ENCODE data around the gene TOB1.
"Not testable (repeated sequence)": the region's sequence is repeated elsewhere in the genome, so short reads cannot be mapped to it uniquely, and the experiment has no call there.

Gene TOB1

DNA sequence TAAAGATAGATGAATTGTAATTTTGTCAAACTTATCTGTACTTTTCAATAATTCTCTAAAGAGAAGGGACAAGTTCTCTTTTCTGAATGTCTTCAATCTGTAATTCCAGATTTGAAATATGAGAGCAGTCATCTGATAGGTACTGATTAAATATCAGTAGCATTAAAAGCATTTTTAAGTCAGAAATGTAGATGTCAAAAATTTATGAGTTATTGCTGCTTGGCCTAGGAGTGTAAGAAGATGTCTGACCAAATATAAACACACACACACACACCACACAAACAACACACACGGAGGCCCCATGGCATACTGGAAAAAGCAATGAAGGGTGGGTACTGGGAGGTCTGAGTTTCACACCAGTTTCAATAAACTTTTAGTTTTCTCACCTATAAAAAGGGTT is 2.4 kb upstream of the TOB1 start:
- DNase-seq = no peak

DNA sequence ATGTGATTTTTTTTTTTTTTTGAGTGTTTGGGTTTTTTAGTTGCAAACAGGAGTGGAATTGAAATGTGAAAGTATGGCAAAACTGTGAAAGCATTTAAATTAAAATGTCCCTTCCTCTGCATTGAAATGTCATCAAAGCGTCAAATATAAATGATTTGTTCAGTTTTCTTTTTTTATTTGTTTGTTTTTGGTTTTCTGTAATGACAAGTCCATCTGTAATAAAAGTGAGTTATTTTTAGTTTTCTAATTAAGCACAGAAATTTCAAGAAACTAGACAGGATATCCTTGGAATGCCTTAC is 1.9 kb upstream of the TOB1 start:
- no peak for DNase-seq

DNA sequence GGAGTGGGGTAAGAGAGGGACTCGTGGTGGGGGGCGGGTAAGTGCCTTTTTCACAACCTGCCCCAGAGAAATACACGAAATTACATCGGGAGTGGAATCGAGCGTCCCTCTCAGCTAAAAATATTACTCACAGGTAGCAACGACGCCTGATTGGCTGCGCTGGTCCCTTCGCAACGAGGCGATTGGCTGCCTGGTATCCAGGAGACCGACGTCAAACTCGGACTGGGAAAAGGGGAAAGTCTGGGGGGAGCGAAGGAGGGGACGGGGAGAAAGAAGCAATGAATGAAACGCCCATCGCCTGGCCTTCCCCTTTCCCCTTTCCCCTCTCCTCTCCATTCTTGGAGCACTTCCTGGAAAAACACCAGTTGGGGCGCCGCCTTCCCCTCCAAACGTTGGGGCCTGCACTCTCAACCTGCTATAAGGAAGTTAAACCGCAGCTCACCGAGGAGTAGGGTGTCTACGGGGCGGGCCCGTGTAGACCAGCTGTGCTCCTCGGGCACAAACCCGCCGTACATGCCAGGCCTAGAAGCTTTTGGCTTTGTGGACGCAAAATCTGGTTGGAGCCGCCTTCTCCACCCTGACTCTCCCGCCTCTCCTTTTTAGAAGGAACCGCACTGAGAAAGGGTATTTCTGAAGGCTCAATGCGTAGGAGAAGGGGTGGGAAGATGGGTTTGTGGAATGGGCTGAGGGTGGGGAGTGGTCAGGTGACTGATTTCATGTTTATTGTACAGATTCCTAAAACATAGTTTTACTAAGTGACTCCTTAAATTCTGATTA is 1.4 kb upstream of the TOB1 start:
- DNase-seq = peak; percentile 94

DNA sequence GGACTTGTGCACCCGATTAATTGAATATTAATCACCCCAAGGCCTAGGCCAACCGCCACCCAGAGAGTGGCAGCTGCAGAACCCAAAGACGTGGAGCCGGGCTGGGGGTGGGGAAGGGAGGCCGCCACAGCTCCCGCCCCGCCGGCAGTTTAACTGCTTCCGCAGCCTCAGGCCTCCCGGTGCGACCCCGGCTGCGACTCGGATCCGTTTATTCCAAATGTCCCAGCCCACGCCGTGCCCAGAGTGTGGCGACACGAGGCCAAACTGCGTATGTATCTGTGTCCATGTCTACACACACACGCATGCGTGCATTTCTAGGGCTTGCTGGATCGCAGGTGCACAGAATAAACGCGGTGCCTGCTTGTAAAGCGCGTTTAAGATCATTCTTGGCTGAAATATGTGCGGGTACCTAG is 802 bp upstream of the TOB1 start:
- peak; percentile 93 for DNase-seq

DNA sequence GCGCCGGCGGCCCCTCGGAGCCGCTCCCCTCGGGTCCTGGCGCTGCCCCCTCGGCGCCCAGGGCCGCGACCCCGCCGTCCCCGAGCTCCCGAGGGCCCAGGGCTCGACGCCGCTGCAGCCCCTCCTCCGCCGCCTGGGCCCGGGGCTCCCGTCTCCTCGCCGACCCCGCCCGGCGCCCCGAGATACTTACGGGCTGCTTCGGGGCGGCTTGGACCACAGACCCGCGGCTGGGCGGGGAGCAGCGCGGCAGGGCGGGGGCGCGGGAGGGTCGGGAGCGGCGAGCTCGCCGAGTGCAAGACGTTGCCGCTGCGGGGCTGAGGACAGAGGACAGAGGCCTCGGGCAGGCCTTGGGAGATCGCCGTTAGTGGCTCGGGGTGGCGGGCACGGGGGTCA is 290 bp downstream of the TOB1 start:
- no peak for DNase-seq

DNA sequence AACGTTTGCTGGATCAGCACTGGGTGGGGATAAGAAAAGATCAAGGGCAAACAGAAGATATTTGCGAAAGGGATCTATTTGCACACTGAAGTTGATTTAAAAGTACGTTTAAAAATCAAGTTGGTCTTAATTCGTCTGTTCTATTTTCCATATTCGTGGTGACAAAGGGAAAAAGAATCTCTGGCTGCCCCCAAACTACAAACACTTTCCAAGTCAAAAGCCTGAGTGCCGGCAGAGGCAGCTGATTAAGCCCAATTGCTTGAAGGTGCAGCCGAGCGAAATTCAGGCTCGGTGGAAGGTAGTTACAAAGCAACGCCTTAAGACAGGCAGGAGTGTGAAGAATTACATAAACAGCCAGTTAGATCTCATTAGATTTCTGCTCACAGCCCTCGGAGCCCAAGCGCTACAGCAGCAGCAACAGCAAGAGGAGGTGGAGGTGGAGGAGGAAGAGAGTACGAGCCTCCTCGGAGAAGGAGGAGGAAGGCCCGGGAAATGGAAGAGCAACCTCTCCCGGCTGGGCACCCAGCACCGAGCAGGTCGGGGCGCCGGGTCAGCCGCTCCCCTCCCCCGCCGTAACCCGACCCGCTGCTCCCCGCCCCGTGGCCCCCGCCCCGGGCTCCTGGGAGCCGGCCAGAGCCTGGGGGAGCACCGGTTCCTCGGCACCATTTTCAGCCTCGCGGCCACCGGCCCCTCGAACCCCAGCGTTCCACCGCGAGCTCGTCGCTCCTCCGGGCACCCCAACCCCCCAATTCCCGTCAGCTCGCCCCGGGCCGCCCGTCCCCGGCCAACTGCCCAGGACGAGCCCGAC is 890 bp downstream of the TOB1 start:
- peak; percentile 70 for DNase-seq

DNA sequence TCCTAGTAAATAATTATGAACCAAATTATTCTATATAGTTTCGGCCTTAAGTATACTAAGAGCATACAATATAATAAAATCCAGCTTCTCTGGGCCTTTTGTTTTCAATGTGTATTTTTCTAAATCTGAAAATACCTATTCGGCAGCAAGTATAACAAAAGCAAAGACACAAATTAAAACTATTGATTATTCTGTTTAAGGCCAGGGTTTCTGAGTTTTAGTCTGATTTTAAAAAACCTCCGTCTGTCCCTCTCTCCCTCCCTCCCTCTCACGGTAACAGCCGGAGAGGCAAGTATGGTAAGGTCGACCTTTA is 1.5 kb downstream of the TOB1 start:
- DNase-seq = no peak

DNA sequence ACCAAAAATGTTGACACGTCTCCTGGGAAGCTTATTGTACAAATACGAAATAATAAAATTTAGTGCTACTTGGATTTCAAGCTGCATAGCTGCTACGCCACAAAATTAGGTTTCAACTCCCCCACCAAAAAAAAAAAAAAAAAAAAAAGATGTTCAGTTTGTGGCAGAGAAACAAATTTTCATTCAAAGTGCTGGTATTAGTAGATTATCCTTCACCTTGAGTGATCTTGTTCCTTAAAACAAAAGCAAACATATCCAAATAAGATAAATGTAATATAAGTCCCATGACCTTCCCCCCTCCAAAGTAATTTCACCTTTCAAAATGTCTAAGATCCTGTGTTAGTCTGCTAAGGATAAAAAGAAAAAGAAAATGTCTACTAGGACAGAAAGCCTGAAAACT is 2.2 kb downstream of the TOB1 start:
- no peak for DNase-seq

DNA sequence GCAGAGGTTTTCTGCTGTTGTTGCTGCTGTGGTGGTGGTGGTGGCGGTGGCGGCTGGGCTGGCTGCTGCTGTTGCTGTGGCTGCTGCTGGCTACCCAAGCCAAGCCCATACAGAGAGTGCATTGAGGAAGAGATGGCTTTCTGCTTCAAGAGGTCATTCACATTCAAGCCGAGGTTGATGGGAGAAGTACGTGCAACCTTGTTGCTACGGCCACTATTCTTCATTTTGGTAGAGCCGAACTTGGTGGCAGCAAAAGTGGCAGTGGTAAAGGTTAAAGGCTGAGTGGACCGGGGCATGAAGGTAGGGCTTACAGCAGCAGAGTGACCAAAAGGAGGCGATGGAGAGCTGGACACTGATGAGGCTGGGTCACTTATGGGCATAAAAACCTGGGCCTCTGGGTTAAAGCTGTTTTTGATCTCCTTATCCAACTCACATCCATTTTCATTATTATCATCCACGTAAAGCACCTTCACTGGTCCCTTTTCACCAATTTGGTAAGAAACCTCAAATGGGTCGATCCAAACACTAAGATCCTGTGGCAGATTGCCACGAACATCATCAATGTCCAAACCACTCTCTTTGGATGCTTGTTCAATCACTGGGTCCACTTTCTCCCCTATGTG is 2.8 kb downstream of the TOB1 start:
- DNase-seq = no peak

DNA sequence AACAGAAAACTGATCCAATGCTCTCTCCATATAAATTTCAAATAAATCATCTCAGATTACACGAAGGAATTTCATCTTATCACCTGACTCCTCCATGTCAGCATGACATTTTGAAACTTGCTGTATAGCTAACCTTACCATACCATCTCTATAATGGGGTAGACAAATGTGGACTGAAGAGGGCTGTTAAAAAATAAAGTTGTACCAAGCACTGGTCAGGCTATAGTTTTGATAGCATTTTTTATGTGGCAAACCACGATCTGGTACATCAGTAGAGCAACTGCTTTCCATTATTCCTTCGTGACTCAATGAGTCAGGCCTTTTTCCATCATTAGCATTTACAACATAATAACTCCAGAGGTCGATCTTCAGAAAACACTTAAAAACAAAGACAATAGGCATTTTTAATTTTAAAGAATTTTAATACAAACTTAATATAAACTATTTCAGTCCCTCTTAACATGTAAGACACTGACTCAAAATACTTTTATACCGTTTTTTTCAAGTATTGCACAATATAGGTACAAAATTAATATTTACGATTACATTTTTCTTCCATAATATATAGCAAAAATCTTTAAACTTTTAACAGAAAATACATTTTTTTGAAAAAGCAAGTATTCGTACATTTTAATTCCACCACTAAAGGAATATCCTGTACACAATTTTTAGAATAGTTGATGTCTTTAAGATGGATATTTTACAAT is 4.2 kb downstream of the TOB1 start:
- no peak for DNase-seq

DNA sequence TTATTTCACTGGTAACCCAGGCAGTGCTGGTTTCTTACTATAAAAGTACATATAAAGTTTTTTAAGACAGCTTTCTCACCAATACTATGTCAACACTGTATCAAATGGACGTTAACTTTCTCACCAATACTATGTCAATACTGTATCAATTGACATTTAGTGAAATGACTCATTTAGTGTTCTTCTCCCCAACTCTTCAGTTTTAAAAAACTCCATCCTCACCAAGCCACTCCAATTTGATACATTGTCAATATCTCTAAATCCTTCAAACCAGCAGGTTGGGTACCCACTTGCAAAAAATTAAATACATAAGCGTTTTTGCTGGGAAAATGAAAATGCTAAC is 4.8 kb downstream of the TOB1 start:
- DNase-seq = no peak

DNA sequence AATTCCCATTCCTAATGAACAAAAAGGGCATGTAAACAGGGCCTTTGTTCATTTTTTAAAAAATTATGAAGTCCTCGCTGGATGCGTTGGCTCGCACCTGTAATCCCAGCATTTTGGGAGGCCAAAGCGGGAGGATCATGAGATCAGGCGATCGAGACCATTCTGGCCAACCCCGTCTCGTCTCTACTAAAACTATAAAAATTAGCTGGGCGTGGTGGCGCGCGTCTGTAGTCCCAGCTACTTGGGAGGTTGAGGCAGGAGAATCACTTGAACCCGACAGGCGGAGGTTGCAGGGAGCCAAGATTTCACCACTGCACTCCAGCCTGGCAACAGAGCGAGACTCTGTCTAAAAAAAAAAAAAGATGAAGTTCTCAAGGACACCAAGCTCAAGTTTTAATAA is 6.4 kb downstream of the TOB1 start:
- DNase-seq = not testable (repeated sequence)

DNA sequence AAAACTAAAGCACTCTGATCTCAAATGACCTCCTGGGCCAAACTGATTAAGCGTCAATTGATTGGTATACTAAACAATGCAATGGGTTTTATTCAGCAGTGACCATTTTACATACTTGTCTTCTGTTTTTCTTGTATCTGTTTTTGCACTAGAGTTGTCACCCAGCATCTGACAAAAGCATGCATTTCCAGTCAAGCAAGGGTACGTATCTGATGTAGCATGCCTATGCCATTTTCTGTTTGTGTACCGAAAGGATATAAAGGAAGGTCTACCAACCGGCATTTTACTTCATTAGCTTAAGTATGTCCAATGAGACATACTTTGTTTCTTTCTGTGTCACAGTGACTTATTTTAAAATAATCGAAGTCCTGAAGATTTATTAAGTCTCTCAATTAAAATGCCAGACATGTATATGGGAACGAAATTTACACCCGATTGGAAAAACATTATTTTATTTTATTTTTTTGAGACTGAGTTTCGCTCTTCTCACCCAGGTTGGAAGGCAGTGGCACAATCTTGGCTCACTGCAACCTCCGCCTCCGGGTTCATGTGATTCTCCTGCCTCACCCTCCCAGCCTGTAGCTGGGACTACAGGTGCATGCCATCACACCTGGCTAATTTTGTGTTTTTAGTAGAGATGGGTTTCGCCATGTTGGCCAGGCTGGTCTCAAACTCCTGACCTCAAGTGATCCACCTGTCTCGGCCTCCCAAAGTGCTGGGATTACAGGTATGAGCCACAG is 7.5 kb downstream of the TOB1 start:
- no peak for DNase-seq

DNA sequence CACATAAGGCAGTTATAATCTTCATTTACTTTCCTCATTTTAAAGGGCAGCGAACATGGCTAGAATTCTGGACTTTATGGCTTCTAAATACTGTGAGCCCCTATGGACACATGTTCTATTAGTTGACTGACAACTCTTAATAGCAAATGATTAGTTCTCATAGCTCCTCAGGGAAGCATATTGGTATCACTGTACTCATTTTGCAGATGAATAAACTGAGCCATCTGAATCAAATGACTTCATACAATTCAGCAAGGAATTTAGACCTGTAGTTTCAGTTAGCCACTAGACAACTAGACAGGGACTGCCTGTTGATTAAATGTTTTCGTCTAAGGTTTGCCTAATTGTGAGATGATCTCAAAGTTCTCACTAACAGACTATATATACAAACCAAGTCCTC is 9.7 kb downstream of the TOB1 start:
- no peak for DNase-seq

DNA sequence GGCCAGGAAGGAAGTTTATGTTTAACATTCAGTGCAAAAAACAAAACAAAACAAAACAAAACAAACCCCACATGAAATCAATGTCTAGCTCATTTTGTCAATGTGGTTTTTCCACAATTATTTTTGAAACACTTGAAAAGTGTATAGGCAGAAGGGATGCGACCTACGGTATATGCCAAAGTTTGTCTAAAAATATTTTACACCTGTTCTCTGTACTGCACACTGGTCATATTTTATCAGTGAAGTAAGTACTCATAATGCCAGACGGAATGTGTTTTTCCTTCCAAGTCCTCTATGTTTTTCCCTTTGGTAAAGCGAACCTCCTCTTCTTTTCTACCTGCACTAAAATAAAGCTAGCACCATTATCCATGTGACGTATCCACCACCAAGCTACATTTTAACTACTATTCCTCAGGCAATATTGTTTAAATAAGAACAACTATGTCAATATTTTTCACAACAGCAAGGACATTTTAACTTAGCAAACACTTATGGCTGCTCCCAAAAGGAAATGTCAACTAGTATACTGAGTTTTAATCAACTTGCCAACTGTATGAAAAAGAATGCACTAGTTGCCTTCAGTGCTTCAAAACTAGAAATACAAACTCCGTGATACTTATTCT is 10.3 kb downstream of the TOB1 start:
- no peak for DNase-seq

DNA sequence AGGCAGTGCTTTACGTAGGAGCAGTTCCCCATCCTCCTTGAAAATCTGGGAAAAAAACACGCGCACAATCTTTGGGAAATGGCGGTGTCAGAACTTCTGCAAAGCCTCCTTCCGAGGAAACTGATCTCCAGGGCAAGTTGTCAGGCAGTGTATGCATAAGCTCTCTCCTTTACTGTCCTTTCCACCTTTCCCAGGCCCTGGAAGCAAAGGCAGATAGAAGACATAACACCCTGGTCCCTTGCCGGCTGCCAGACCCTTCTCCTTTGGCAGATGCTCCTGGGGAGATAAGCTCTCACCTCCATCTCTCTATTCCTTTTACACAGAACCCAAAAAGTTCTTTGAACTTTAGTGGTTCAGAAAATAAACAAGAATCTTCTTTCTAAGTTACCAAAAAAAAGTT is 12.4 kb downstream of the TOB1 start:
- no peak for DNase-seq

DNA sequence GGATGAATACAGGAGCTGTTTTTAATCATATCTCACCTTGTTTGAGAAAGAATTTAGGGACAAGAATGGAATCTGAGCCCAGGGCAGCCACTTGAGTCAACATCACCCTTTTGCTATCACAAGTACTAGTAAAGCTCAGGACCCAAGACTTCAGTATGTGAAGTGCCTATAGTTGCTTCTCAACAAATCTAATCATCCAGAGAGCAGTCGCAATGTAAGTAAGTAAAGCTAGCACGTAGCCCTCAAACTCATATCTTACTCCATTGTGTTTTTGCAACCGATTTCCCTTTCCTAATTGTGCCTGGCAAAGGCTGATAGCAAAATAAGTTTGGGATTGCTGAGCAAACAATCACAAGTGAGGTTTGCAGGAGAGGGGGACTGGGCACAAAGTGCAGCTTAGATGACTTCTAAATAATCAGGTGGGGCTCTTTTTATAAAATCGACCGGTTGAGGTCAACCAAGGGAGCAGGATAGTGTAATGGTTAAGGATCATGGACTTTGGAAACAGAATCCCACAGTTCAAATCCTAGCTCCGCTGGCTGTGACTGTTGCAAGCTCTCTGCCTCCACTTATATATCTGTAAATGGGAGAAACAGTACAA is 13.0 kb downstream of the TOB1 start:
- DNase-seq = no peak

DNA sequence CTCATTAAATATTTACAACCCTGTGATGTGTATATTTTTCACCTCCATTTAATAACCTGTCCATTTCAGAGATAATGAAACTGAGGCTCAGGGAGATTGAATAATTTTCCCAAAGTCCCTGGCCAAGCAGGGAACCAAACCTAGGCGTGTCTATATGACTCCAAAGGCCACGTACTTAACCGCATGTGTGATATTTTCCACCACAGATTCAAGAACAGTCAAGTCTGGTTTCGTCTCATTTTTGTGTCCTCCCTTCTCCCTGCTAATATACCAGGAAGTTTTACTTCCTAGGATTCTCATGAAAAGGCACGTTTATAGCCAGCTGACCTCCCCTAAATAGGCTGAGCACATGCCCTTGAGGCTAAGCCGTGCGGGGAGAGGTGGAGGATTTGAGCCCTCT is 15.5 kb downstream of the TOB1 start:
- no peak for DNase-seq

DNA sequence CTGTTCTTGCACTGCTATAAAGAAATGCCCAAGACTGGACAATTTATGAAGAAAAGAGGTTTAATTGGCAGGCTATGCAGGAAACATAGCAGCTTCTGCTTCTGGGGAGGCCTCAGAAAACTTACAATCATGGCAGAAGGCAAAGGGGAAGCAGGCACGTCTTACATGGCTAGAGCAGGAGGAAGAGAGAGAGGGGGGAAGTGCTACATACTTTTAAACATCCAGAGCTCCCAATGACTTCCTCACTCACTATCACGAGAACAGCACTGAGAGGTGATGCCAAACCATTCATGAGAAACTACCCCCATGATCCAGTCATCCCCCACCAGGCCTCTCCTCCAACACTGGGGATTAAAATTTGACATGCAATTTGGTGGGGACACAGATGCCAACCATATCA is 17.4 kb downstream of the TOB1 start:
- DNase-seq = no peak

DNA sequence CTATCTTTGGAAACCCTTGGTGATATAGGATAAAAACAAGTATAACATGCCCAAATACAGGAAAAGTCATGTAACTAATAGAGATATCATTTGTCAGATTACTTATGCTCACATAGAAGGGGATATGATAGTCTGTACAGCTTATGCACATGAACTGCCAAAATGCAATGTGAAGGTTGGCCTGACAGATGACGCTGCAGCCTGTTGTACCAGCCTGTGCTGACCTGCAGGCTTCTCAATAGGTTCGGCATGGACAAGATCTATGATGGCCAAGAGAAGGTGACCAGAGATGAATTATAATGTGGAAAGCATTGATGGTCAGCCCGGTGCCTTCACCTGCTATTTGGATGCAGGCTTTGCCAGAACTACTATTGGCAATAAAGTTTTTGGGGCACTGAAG is 18.1 kb downstream of the TOB1 start:
- DNase-seq = no peak

DNA sequence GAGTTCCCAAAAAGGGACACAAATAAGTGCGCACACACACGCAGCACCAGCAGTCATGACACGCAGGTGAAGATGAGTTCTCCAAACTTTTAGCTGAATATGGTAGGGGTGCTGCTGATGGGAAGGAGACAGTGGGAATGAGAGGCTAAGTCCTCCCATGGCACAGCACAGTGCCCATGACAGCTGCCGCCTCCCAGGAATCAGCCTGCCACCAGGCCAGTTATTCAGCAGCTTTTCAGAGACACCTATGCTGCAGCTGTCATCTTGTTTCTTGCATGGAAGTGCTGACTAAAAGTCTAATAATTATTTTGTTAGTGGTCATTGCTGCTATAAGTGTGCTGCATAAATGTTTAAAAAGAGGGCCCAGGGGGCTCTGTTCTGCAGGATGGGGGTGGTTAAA is 18.6 kb downstream of the TOB1 start:
- DNase-seq = no peak

Data from right kidney (tissue), 1 donor.